AG04449 (cell line): ENCODE data around the gene ARID3B.

Experiments
- CTCF ChIA-PET: fragments of 350-600 bp; formaldehyde crosslinking; extraction: SDS; loops from one replicate; lab custom pipeline; 2021; ENCODE audit warnings: antibody characterized with exemption; lab: Yijun Ruan, JAX
- POLR2A ChIA-PET: fragments of 400-600, 350-600 bp; formaldehyde crosslinking; extraction: SDS; loops from one replicate; lab custom pipeline; 2020; ENCODE audit warnings: antibody characterized with exemption, inconsistent platforms; lab: Yijun Ruan, JAX
- DNase-seq: peaks from one replicate; pipeline ENCODE4 v3.0.0-alpha.2; 2010; ENCODE audit warnings: low read depth, low spot score
- H3K4me3 ChIP-seq: 2 replicates; pipeline ENCODE4 v1.5.1; 2011; ENCODE audit warnings: low read depth, mild to moderate bottlenecking, control low read depth, low read length
- TF ChIP-seq, protein P1 (sequence below): IDR thresholded peaks from one replicate; pipeline ENCODE4 v1.5.1; 2011; ENCODE audit warnings: mild to moderate bottlenecking, moderate library complexity, low read length, control low read depth, inconsistent platforms; ENCODE audit not compliant: insufficient read depth; ENCODE audit errors: missing control alignments

The ARID3B gene

DNA sequence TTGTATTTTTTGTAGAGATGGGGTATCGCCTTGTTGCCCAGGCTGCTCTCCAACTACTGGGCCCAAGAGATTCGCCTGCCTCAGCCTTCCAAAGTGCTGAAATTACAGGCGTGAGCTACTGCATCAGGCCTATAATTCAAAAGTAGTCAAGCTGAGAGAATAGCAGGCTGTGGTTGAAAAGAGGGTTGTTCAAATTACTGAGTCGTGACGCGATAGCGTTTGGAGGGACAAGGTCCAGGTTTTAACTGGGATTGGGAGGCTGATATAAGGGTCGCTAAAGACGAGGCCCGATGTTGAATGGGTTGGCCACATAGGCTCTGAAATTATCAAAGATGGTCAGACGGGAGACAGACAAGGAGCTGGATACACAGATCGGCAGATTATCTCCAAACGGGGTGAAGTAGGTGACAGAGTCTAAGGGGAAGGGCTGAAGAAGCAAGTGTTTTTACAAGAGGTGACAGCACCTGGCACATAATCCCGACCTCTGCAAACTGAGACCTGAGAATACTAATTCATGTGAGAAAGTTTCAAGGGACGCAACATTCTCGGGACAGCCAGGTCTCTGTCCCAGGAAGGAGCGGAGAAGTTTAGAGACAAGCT lies 759 bp upstream of the ARID3B start:
- TF ChIP-seq, protein P1, sequence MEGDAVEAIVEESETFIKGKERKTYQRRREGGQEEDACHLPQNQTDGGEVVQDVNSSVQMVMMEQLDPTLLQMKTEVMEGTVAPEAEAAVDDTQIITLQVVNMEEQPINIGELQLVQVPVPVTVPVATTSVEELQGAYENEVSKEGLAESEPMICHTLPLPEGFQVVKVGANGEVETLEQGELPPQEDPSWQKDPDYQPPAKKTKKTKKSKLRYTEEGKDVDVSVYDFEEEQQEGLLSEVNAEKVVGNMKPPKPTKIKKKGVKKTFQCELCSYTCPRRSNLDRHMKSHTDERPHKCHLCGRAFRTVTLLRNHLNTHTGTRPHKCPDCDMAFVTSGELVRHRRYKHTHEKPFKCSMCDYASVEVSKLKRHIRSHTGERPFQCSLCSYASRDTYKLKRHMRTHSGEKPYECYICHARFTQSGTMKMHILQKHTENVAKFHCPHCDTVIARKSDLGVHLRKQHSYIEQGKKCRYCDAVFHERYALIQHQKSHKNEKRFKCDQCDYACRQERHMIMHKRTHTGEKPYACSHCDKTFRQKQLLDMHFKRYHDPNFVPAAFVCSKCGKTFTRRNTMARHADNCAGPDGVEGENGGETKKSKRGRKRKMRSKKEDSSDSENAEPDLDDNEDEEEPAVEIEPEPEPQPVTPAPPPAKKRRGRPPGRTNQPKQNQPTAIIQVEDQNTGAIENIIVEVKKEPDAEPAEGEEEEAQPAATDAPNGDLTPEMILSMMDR = no peak
- POLR2A ChIA-PET = interaction anchor here (0.8 to 1.6 kb wide), 3 partner anchors 9 to 75 kb away, joined by 3 to 8 read pairs (median 3); partner anchors contain the start of gene CLK3
- peak overlapping the region; percentile 86 for H3K4me3 ChIP-seq
- DNase-seq = no peak
- CTCF ChIA-PET = interaction anchor here (0.9 to 2.7 kb wide), 4 partner anchors 58 to 229 kb away, joined by 3 to 6 read pairs (median 3); no protein-coding TSS in a partner anchor

DNA sequence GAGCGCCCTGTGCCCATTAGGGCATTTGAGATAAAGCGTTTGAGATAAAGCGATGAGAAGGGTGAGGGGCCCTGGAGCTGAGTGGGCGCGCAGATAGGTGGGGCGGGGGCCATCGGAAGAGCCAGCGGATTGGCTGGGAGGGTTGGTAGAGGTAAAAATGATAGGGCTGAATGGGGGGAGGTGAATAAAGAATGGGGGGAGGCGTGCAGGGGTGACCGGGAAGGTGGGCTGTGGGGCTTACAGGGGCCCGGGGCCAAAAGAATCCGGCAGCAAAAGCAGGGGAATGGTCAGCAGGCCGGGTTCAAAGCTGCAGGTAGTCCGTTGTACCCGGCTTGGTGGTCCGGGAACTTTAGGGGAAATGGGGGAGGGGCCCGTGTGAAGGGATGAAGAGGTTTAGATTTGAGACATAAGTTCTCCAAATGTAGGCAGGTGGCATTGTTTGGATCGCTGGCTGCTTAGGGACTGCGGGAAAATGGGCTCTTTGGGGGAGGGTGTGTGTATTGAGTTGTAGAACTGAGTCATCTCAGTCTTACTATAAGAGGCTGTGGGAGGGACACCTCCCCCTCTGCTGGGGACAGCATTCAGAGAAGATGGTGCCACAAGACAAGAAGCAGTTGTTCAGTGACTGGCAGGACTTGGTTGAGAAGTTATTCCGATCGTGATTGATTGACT lies 610 bp downstream of the ARID3B start:
- ChIA-PET CTCF (interaction anchor here (1.5 to 2.7 kb wide), 2 partner anchors 159 to 228 kb away, joined by 3 to 6 read pairs; no protein-coding TSS in a partner anchor), POLR2A (interaction anchor here (0.6 to 1.6 kb wide), 3 partner anchors 18 to 74 kb away, joined by 3 to 8 read pairs (median 3); partner anchors contain the start of gene CLK3)
- no peak for DNase-seq
- TF ChIP-seq, protein P1 = no peak
- peak overlapping the region; percentile 80 for H3K4me3 ChIP-seq

DNA sequence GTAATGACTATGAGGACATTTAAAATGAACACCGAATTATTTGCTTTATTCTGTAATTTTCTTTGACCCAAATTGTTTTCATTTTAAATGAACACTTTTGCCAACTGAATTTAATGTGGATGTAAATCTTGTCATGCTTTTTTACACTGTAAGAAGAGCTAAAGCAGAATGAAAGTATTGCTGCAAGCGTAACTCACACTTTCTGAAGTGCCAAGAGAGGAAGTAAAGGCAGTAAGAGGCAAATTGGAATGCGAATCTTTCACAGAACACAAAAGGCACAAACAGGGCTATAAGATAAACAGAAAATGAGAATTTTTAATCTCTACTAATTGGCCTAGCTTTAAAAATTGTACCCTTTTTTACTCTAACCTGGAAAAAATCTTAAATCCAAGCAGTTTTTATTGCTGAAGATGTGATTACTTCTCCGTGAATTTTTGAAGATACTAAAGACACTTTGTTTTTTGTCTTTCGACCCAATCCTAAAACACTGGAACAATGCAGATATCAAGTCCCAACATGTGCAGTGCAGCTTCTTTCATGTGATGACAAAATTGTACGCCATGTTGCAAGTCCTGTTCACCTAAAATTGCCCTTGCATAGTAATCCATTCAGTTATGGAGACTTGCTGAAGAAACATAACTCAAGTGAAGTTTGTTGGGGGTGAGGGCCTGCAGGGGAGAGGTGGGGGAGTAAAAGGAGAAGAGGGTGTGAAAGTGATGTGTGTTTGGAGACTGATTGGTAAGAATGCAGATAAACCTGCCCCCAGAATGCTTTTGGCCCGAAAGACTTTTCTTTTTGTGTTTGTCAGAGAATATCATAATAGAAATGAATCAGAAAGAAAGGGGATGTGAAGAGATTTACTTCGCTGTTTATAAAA lies 1.4 kb downstream of the ARID3B start:
- ChIA-PET POLR2A (no interaction called here), CTCF (interaction anchor here (2.7 kb wide), 1 partner anchor 160 kb away, joined by 6 read pairs; no protein-coding TSS in a partner anchor)
- peak overlapping the region; percentile 80 for H3K4me3 ChIP-seq
- DNase-seq = no peak
- TF ChIP-seq, protein P1 = no peak

DNA sequence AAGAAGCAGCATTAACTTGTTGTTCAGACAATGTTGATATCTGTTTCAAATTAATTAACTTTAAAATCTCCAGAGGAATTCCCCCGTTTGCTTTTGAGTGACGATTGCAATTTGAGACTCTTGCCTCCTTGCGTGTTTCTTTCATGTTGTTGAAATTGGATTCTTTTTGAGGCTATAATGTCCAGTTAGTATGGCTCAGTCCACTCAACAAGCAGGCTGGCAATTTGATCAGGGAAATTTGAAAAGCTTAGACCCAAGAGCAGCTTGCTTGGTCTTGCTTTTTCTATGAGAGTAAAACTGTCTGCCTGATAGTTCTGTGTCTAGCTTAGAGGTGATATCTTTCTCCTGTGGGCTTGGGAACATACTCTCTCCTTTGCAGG lies 2.0 kb downstream of the ARID3B start:
- ChIA-PET CTCF (no interaction called here), POLR2A (no interaction called here)
- H3K4me3 ChIP-seq = no peak overlapping the region
- TF ChIP-seq, protein P1 = no peak
- no peak for DNase-seq

DNA sequence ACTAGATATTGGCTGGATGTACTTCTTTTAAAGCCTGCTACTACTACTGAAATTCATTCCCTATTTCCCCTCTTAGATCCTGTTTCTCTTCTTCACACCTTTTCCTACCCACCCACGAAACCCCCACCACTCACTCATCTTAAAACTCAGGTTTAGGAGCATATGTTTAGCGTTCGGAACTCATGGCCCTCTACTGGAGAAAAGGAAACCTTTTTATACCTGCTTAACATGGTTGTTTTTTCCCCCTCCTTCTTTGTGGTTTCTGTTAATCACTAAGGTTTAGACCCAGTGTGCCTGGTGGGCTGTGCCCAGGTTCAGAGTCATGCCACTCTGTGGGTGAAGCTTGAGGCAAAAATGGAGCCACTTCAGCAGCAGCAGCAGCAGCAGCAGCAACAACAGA lies 2.6 kb downstream of the ARID3B start:
- ChIA-PET CTCF (no interaction called here), POLR2A (no interaction called here)
- no peak overlapping the region for H3K4me3 ChIP-seq
- no peak for DNase-seq
- TF ChIP-seq, protein P1 = no peak

DNA sequence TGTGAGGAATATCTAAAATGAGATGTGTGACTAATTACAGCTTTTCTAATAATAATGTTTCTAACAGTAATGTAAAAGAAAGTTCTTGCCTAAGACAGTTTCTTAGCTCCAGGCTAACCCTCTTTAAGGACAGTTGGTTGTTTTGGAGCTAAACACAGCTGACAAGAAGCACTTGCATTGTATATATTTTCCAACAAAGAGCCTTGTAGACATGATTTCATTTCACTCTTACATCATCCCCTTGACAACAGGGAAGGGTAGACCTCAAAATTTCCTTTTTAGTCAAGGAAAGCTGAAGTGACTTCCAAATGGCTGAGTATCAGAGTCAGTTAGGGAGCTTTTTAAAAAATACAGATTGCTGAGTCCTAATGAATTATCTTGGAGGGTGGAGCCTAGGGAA lies 4.1 kb downstream of the ARID3B start:
- POLR2A ChIA-PET = interaction anchor here (1.6 to 2.5 kb wide), 2 partner anchors 53 to 70 kb away, joined by 5 to 6 read pairs; partner anchors contain the start of gene CLK3
- CTCF ChIA-PET = interaction anchor here (1.0 to 2.3 kb wide), 6 partner anchors 15 to 233 kb away, joined by 3 to 7 read pairs (median 4); no protein-coding TSS in a partner anchor
- no peak for DNase-seq
- H3K4me3 ChIP-seq = no peak overlapping the region
- TF ChIP-seq, protein P1 = no peak
